Stimulated activated naive CD8-positive, alpha-beta T cell treated with anti-CD3 and anti-CD28 coated beads, Interleukin-15, amount 100 ng/mL, for 72 hours (primary cell): ENCODE measurements around the gene CCR3.
"Not testable (repeated sequence)": the region's sequence is repeated elsewhere in the genome, so short reads cannot be mapped to it uniquely, and the experiment has no call there.

Source experiments
- ATAC-seq: fragments of 150-1000 bp; cut with Tn5 transposase; 2 replicates; pipeline ENCODE4 v1.10.0; 2021; ENCODE audit warnings: mild to moderate bottlenecking, moderate library complexity
- DNase-seq, 2 donors: peaks; one replicate each; pipeline ENCODE4 v3.0.0; 2021 to 2022
- H3K27ac Mint-ChIP-seq, 2 donors: one replicate each; pipeline ENCODE4 v1.8.0; 2022; ENCODE audit warnings: mild to moderate bottlenecking in 2 of 2, mixed read lengths in 2 of 2, moderate library complexity in 2 of 2
- H3K27me3 Mint-ChIP-seq: one replicate; pipeline ENCODE4 v1.8.0; 2022; ENCODE audit warnings: mixed read lengths
- H3K4me1 Mint-ChIP-seq: one replicate; pipeline ENCODE4 v1.8.0; 2022; ENCODE audit warnings: mild to moderate bottlenecking, mixed read lengths
- H3K4me3 Mint-ChIP-seq, 2 donors: one replicate each; pipeline ENCODE4 v1.8.0; 2022; ENCODE audit warnings: mild to moderate bottlenecking in 2 of 2, mixed read lengths in 2 of 2, moderate library complexity in 1 of 2
- H3K9me3 Mint-ChIP-seq, 2 donors: one replicate each; pipeline ENCODE4 v1.8.0; 2022; ENCODE audit warnings: mixed read lengths in 2 of 2

The CCR3 gene

GRCh38 chr3:46242120-46242519, at the start of gene CCR3:
Gene CCR3, plus strand, starts transcription at chr3:46242460. Its CDS starts 22,699 bp downstream, at chr3:46265159.
- ATAC-seq: no peak
- no peak for DNase-seq
- Mint-ChIP-seq H3K4me3 (no peak within 1 kb of the TSS), H3K27ac (no peak within 1 kb of the TSS), H3K27me3 (peaks cover 21% of the 10 kb centered on the region), H3K9me3 (no peaks in the 10 kb centered on the region), H3K4me1 (no peaks in the 10 kb centered on the region)

GRCh38 chr3:46192939-46193338, 49.3 kb upstream of the CCR3 start:
- no peak overlapping the region for H3K27ac Mint-ChIP-seq
- no peak for DNase-seq
- H3K27me3 Mint-ChIP-seq: peaks cover 11% of the 10 kb centered on the region
- no peak for ATAC-seq
- no peak overlapping the region for H3K4me3 Mint-ChIP-seq
- peaks cover 27 to 29% of the 10 kb centered on the region in 2 donors for H3K9me3 Mint-ChIP-seq
- H3K4me1 Mint-ChIP-seq: peaks cover 12% of the 10 kb centered on the region

- Mint-ChIP-seq H3K4me1 (peaks cover 7% of the 10 kb centered on the region), H3K9me3 (peaks cover 29 to 32% of the 10 kb centered on the region in 2 donors), H3K4me3 (no peak overlapping the region), H3K27ac (peak overlapping the region in 1 of 2 donors; percentile 9), H3K27me3 (peaks cover 11% of the 10 kb centered on the region)
- no peak for ATAC-seq
- no peak for DNase-seq
Observed at GRCh38 chr3:46193436-46193835, 48.8 kb upstream of the CCR3 start.

- Mint-ChIP-seq H3K4me1 (peaks cover 7% of the 10 kb centered on the region), H3K4me3 (no peak overlapping the region), H3K9me3 (peaks cover 29 to 34% of the 10 kb centered on the region in 2 donors), H3K27ac (no peak overlapping the region), H3K27me3 (peaks cover 11% of the 10 kb centered on the region)
- ATAC-seq (no peak), DNase-seq (no peak)
Observed at GRCh38 chr3:46194868-46195553, 47.2 kb upstream of the CCR3 start.

GRCh38 chr3:46196261-46196957, 45.9 kb upstream of the CCR3 start:
- H3K9me3 Mint-ChIP-seq: peaks cover 29 to 34% of the 10 kb centered on the region in 2 donors
- no peak overlapping the region for H3K4me3 Mint-ChIP-seq
- no peak for ATAC-seq

DNA sequence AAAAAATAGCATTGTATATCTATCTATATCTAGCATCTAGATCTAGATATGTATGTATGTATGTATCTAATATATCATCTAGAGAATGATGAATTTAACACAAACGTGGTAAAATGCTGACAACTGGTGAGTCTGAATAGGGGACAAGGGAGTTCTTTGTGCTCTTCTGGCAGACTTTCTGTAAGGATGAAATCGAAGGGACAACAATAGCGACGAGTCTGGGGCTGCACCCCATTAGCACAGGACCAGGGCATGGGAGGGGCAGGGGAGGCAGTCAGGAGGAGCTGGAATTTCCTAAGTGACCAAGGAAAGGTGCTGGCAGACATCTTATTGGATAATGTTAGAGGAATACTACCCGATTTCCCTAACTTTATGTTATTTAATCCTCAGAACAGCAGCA, 42.0 kb upstream of the CCR3 start:
- Mint-ChIP-seq H3K27ac (no peak overlapping the region), H3K27me3 (peaks cover 6% of the 10 kb centered on the region), H3K4me3 (no peak overlapping the region), H3K9me3 (peaks cover 7 to 16% of the 10 kb centered on the region in 2 donors), H3K4me1 (no peaks in the 10 kb centered on the region)
- DNase-seq (no peak), ATAC-seq (no peak)

More at GRCh38 chr3:46196261-46196957, 45.9 kb upstream of the CCR3 start:
- Mint-ChIP-seq H3K27ac (no peak overlapping the region), H3K27me3 (peaks cover 5% of the 10 kb centered on the region), H3K4me1 (peaks cover 7% of the 10 kb centered on the region)
- DNase-seq: no peak

- ATAC-seq: no peak
- Mint-ChIP-seq H3K9me3 (peaks cover 4 to 13% of the 10 kb centered on the region in 2 donors), H3K4me3 (no peak overlapping the region)
Observed at GRCh38 chr3:46200790-46201189, 41.5 kb upstream of the CCR3 start.

GRCh38 chr3:46202535-46202934, 39.7 kb upstream of the CCR3 start:
- ATAC-seq (no peak), DNase-seq (no peak)
- H3K4me3 Mint-ChIP-seq: no peak overlapping the region
- peaks cover 1% of the 10 kb centered on the region for H3K4me1 Mint-ChIP-seq
- peaks cover under 1 to 8% of the 10 kb centered on the region in 2 donors for H3K9me3 Mint-ChIP-seq
- no peak overlapping the region for H3K27ac Mint-ChIP-seq
- peaks cover 9% of the 10 kb centered on the region for H3K27me3 Mint-ChIP-seq

More at GRCh38 chr3:46200790-46201189, 41.5 kb upstream of the CCR3 start:
- Mint-ChIP-seq H3K27me3 (peaks cover 9% of the 10 kb centered on the region), H3K4me1 (no peaks in the 10 kb centered on the region), H3K27ac (no peak overlapping the region)
- DNase-seq: no peak

- Mint-ChIP-seq H3K27ac (peak overlapping the region in 1 of 2 donors; percentile 75), H3K9me3 (no peaks in the 10 kb centered on the region), H3K4me1 (peaks cover 13% of the 10 kb centered on the region), H3K4me3 (no peak overlapping the region), H3K27me3 (peaks cover 9% of the 10 kb centered on the region)
- no peak for ATAC-seq
- DNase-seq: no peak
Observed at GRCh38 chr3:46203681-46204080, 38.6 kb upstream of the CCR3 start.

DNA sequence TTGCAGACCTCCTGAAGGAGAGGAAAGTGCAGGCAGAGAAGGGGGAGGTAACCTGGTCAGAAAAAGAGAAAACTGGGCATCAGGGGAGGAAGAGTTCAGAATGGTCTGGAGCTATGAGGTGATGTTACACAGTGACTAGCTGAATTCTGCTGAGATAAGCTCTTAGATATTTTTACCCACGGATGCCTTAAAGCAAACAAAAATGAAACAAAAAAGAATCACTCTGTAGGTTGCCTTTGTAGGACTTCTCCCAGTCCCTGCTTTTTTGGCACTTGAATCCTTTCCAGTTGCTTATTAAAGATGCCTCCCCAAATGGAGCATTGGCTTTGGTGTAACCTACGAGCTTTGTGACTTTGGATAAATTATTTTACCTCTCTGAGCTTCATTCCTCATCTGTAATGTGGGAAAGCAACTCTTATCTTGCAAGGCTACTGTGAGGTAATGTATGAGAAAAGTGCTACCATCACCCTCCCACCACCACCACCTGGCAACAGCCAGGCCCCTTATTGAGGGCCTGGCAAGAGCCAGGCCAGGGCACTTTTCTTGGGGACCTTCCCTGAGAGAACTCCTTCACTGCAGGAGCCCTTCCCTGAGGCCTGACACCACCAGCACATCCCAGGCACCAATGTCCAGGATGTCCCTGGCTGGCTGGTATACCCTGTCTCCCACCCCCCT, 36.8 kb upstream of the CCR3 start:
- no peak overlapping the region for H3K4me3 Mint-ChIP-seq
- no peaks in the 10 kb centered on the region for H3K9me3 Mint-ChIP-seq
- DNase-seq (no peak), ATAC-seq (no peak)
- H3K27me3 Mint-ChIP-seq: peaks cover 9% of the 10 kb centered on the region
- H3K27ac Mint-ChIP-seq: no peak overlapping the region
- H3K4me1 Mint-ChIP-seq: peaks cover 26% of the 10 kb centered on the region

DNA sequence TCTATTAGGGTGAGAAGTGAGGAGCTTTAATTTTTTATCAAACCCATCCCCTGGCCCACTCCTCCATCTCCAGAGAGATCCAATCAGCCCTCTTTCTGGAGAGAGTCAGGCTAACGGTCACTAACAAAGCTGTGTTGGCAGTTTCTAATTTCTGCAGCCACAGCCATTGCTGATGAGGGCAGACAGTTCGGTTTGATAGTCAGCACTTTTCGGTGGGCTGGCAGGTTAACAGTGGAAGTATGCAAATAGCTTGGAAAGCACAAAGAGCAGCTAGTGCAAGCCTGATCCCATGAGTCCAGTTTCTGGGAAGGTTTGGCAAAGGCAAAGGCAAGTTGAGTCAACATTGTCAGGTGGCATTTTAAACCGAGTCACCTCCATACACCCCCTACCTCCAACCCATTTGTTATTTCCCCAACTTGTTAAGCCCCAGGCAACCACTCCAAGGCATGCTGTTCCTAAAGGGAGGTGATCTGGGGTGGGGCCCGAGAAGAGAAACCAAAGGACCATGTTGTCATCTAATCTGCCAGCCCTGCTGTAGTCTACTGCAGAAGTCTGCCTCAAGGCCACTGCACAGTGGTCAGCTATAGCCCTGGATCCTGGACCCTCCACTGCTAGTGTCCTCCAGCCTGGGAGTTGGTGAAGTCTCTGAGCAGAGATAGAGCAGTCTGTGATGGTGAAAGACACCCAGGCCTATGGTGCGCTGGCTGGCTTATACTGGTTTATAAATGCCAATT, 35.8 kb upstream of the CCR3 start:
- peaks cover 9% of the 10 kb centered on the region for H3K27me3 Mint-ChIP-seq
- peaks cover 26% of the 10 kb centered on the region for H3K4me1 Mint-ChIP-seq
- H3K4me3 Mint-ChIP-seq: no peak overlapping the region
- H3K27ac Mint-ChIP-seq: no peak overlapping the region
- no peaks in the 10 kb centered on the region for H3K9me3 Mint-ChIP-seq
- no peak for ATAC-seq
- no peak for DNase-seq

DNA sequence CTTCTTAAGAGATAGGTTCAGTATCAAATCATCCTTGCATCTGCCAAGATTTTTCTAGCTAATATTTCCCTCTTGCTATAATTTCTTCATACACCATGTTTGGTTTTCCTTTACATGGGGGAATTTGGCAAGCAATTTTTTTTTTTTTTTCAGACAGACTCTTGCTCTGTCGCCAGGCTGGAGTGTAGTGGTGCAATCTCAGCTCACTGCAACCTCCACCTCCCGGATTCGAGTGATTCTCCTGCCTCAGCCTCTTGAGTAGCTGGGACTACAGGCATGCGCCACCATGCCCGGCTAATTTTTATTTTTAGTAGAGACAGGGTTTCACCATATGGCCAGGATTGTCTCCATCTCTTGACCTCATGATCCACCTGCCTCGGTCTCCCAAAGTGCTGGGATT, 34.7 kb upstream of the CCR3 start:
- H3K4me1 Mint-ChIP-seq: peaks cover 26% of the 10 kb centered on the region
- peak overlapping the region in 1 of 2 donors; percentile 44 for H3K27ac Mint-ChIP-seq
- not testable (repeated sequence) for H3K27me3 Mint-ChIP-seq, H3K9me3 Mint-ChIP-seq, H3K4me3 Mint-ChIP-seq, DNase-seq, ATAC-seq

DNA sequence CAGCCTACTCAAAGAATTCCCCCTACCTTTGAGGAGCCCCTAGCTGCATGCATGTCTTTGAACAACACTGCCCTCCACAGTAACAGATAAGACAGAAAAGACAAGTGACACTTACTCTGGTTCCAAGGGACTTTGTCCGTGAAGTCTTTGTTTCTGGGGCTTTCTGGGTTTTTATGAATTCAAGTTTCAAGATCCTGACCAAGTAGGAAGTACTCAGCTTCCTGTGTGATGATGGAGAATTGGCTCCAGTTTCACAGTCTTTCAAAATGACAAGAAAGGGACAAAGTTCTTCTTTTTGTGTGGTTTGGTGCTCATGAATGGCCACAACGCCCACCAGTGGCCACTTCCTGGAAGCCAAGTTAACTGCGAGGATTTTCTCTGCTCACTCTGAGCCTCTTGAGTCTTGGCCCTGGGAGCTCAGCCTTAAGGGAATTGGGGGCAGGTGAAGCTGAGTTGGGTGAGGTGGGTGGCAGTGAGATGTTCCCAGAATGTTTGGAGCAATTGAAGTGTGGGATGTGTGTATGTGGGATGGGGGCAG, 34.0 kb upstream of the CCR3 start, which contains the start of gene CCR1:
CCR1 (minus strand) TSS at position 147 of the 538 bp plus-strand sequence. CDS start 4,000 bp downstream, outside the sequence.
- H3K27me3 Mint-ChIP-seq: peaks cover 9% of the 10 kb centered on the region
- DNase-seq (peak; percentile 56 to 81), ATAC-seq (peak; percentile 86)
- no peaks in the 10 kb centered on the region for H3K9me3 Mint-ChIP-seq
- peaks cover 26% of the 10 kb centered on the region for H3K4me1 Mint-ChIP-seq
- H3K4me3 Mint-ChIP-seq: peak within 1 kb of the TSS; percentile 46 to 61
- peak within 1 kb of the TSS in 1 of 2 donors; percentile 95 for H3K27ac Mint-ChIP-seq

DNA sequence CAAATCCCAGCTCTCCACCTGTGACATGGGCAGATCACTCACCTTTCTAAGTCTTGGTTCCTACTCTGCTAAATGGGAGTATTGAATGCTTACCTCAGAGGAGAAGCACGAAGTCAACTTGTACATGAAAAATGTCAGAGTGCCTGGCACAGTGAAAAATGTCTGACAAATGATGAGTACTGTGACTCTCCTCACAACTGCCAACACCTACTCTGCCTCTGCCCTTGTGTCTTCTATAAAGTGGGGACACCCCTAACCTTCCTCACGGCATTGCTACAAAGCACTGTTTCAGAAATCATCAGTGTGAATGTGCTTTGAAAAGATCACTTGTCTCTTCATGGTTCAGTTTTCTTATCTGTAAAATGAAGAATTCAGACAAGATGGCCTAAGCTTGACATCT, 33.2 kb upstream of the CCR3 start:
- ATAC-seq (no peak), DNase-seq (no peak)
- Mint-ChIP-seq H3K27ac (no peak overlapping the region), H3K4me3 (no peak overlapping the region), H3K27me3 (peaks cover 9% of the 10 kb centered on the region), H3K4me1 (peaks cover 26% of the 10 kb centered on the region), H3K9me3 (no peaks in the 10 kb centered on the region)
